Rectal smooth muscle tissue (tissue), 1 donor: ENCODE data around the gene SND1.

Experiments used
- H3K27ac ChIP-seq: one replicate; pipeline ENCODE4 v1.7.0; 2013; ENCODE audit warnings: low read depth, low read length, inconsistent platforms
- H3K27me3 ChIP-seq: one replicate; pipeline ENCODE4 v1.7.0; 2013; ENCODE audit warnings: low read length; ENCODE audit not compliant: control insufficient read depth, insufficient read depth
- H3K36me3 ChIP-seq: one replicate; pipeline ENCODE4 v1.7.0; 2013; ENCODE audit warnings: low read length; ENCODE audit not compliant: control insufficient read depth, insufficient read depth
- H3K4me1 ChIP-seq: one replicate; pipeline ENCODE4 v1.7.0; 2013; ENCODE audit warnings: low read length; ENCODE audit not compliant: control insufficient read depth, insufficient read depth
- H3K4me3 ChIP-seq: one replicate; pipeline ENCODE4 v1.7.0; 2013; ENCODE audit warnings: low read length
- H3K9ac ChIP-seq: one replicate; pipeline ENCODE4 v1.7.0; 2013; ENCODE audit warnings: low read length

SND1 gene

GRCh38 chr7:127726476-127726875, 74.5 kb downstream of the SND1 start:
- Histone ChIP-seq H3K4me1 (no peaks in the 10 kb centered on the region), H3K36me3 (no peaks in the 10 kb centered on the region), H3K27me3 (no peaks in the 10 kb centered on the region), H3K4me3 (no peak overlapping the region), H3K27ac (no peak overlapping the region), H3K9ac (no peak overlapping the region)

GRCh38 chr7:127730658-127731276, 78.8 kb downstream of the SND1 start:
- no peaks in the 10 kb centered on the region for H3K27me3 ChIP-seq
- H3K36me3 ChIP-seq, result no peaks in the 10 kb centered on the region
- H3K4me3 ChIP-seq, result no peak overlapping the region
- no peaks in the 10 kb centered on the region for H3K4me1 ChIP-seq
- H3K27ac ChIP-seq, result no peak overlapping the region
- no peak overlapping the region for H3K9ac ChIP-seq

GRCh38 chr7:127731431-127732080, 79.6 kb downstream of the SND1 start:
- H3K36me3 ChIP-seq, result no peaks in the 10 kb centered on the region
- no peak overlapping the region for H3K9ac ChIP-seq
- H3K27me3 ChIP-seq, result no peaks in the 10 kb centered on the region
- H3K4me1 ChIP-seq, result no peaks in the 10 kb centered on the region
- no peak overlapping the region for H3K27ac ChIP-seq
- H3K4me3 ChIP-seq, result no peak overlapping the region

GRCh38 chr7:127732306-127732705, 80.3 kb downstream of the SND1 start:
- Histone ChIP-seq H3K4me3 (no peak overlapping the region), H3K4me1 (no peaks in the 10 kb centered on the region), H3K27me3 (no peaks in the 10 kb centered on the region), H3K9ac (no peak overlapping the region), H3K36me3 (no peaks in the 10 kb centered on the region), H3K27ac (no peak overlapping the region)

GRCh38 chr7:127733986-127734385, 82.0 kb downstream of the SND1 start:
- no peaks in the 10 kb centered on the region for H3K27me3 ChIP-seq
- no peak overlapping the region for H3K9ac ChIP-seq
- no peaks in the 10 kb centered on the region for H3K36me3 ChIP-seq
- H3K4me1 ChIP-seq, result no peaks in the 10 kb centered on the region
- H3K4me3 ChIP-seq, result no peak overlapping the region
- H3K27ac ChIP-seq, result no peak overlapping the region

- no peak overlapping the region for H3K9ac ChIP-seq
- no peaks in the 10 kb centered on the region for H3K27me3 ChIP-seq
- H3K36me3 ChIP-seq, result no peaks in the 10 kb centered on the region
- H3K4me1 ChIP-seq, result no peaks in the 10 kb centered on the region
- H3K4me3 ChIP-seq, result no peak overlapping the region
- H3K27ac ChIP-seq, result no peak overlapping the region
These were observed 84.5 kb downstream of the SND1 start for GRCh38 chr7:127736511-127736910.

GRCh38 chr7:127738859-127739258, 86.9 kb downstream of the SND1 start:
- Histone ChIP-seq H3K9ac (no peak overlapping the region), H3K27me3 (no peaks in the 10 kb centered on the region), H3K4me3 (no peak overlapping the region), H3K27ac (no peak overlapping the region), H3K4me1 (no peaks in the 10 kb centered on the region), H3K36me3 (no peaks in the 10 kb centered on the region)

GRCh38 chr7:127741764-127742375, 89.9 kb downstream of the SND1 start:
- H3K27me3 ChIP-seq, result no peaks in the 10 kb centered on the region

GRCh38 chr7:127745445-127745844, 93.5 kb downstream of the SND1 start:
- no peak overlapping the region for H3K9ac ChIP-seq
- H3K27ac ChIP-seq, result no peak overlapping the region
- no peaks in the 10 kb centered on the region for H3K4me1 ChIP-seq
- H3K36me3 ChIP-seq, result no peaks in the 10 kb centered on the region
- no peak overlapping the region for H3K4me3 ChIP-seq
- no peaks in the 10 kb centered on the region for H3K27me3 ChIP-seq

More at GRCh38 chr7:127741764-127742375, 89.9 kb downstream of the SND1 start:
- H3K36me3 ChIP-seq, result no peaks in the 10 kb centered on the region
- H3K27ac ChIP-seq, result no peak overlapping the region
- H3K9ac ChIP-seq, result no peak overlapping the region
- H3K4me1 ChIP-seq, result no peaks in the 10 kb centered on the region
- no peak overlapping the region for H3K4me3 ChIP-seq

GRCh38 chr7:127751062-127751461, 99.1 kb downstream of the SND1 start:
- Histone ChIP-seq H3K36me3 (no peaks in the 10 kb centered on the region), H3K4me3 (no peak overlapping the region), H3K9ac (no peak overlapping the region), H3K27ac (no peak overlapping the region), H3K27me3 (no peaks in the 10 kb centered on the region), H3K4me1 (peaks cover 4% of the 10 kb centered on the region)

- Histone ChIP-seq H3K4me1 (peaks cover 4% of the 10 kb centered on the region), H3K27ac (no peak overlapping the region), H3K27me3 (no peaks in the 10 kb centered on the region), H3K36me3 (no peaks in the 10 kb centered on the region), H3K4me3 (no peak overlapping the region), H3K9ac (no peak overlapping the region)
These were observed 99.8 kb downstream of the SND1 start for GRCh38 chr7:127751490-127752448.

GRCh38 chr7:127752829-127753228, 100.8 kb downstream of the SND1 start:
- H3K4me1 ChIP-seq, result peaks cover 4% of the 10 kb centered on the region
- H3K36me3 ChIP-seq, result no peaks in the 10 kb centered on the region
- no peak overlapping the region for H3K9ac ChIP-seq
- H3K27me3 ChIP-seq, result no peaks in the 10 kb centered on the region
- H3K27ac ChIP-seq, result no peak overlapping the region
- no peak overlapping the region for H3K4me3 ChIP-seq
